Right lobe of liver (tissue), 6 donors: Measurements from ENCODE around the gene PKP3. TPM values are rescaled to one million over a fixed set of nuclear protein-coding genes. Genes with fewer than 3 reads are reported as not detected.
A peak's percentile ranks its signal among the peaks of the same experiment; 100 is the strongest.

Experiments used
- ATAC-seq, 4 donors: fragments of 200-7000 bp; cut with Tn5 transposase; one replicate each; pipeline ENCODE4 v1.9.1; 2020; ENCODE audit warnings: mild to moderate bottlenecking in 4 of 4, moderate library complexity in 4 of 4
- DNase-seq, 3 donors: peaks; one replicate each; pipeline ENCODE4 v3.0.0-alpha.2; 2020
- H3K27ac ChIP-seq, 3 donors: fragments of 200-600 bp; one replicate each; pipeline ENCODE4 v1.8.0; 2022
- H3K27me3 ChIP-seq, 2 donors: fragments of 200-600 bp; one replicate each; pipeline ENCODE4 v1.8.0; 2022
- H3K36me3 ChIP-seq, 4 donors: fragments of 200-600 bp; sonication (generic) in 1 of 4; one replicate each; pipeline versions ENCODE4 v1.5.1 to v1.8.0; 2017 to 2022; ENCODE audit warnings: control low read depth in 1 of 4
- H3K4me1 ChIP-seq, 4 donors: fragments of 200-600 bp; sonication (generic) in 1 of 4; one replicate each; pipeline versions ENCODE4 v1.5.1 to v1.8.0; 2017 to 2022; ENCODE audit warnings: control low read depth in 1 of 4
- H3K4me3 ChIP-seq, 3 donors: fragments of 200-600 bp; one replicate each; pipeline ENCODE4 v1.8.0; 2022
- H3K9me3 ChIP-seq, 4 donors: fragments of 200-600 bp; sonication (generic) in 1 of 4; one replicate each; pipeline versions ENCODE4 v1.5.1 to v1.8.0; 2017 to 2022; ENCODE audit warnings: control low read depth in 1 of 4
- POLR2A ChIP-seq: fragments of 450-650 bp; IDR thresholded peaks from one replicate; pipeline ENCODE4 v1.6.1; 2017; ENCODE audit warnings: antibody characterized with exemption, mild to moderate bottlenecking
- WGBS: methylation state at CpG from one replicate; pipeline ENCODE4 v1.1.6; 2018; ENCODE audit warnings: low coverage, low lambda C conversion rate; ENCODE audit not compliant: insufficient coverage; ENCODE audit errors: missing lambda C conversion rate; 5-methylcytosine and 5-hydroxymethylcytosine counted together
- intact Hi-C, 2 donors: fragments of 100-400 bp; cut with DNase I; formaldehyde crosslinking; loops; one replicate each; pipeline versions ENCODE4 v1.11.2 to v1.14.1; 2022
- total RNA-seq, 6 experiments: library from RNA; depleted of rRNA in 2 of 6; stranded (reverse); fragments of >200 nt in 2 of 6; fragmentation: NEBNext Ultra II Directional in 3 of 6; extraction: Animal tissue kit (Norgen Biotek cat#: 25700) in 3 of 6; gene quantifications; one replicate each; pipeline versions ENCODE4 v1.1.0 to v1.2.4, GENCODE V29; 2016 to 2023
- TF ChIP-seq, protein P1 (sequence below), 4 donors: fragments of 200-600 bp in 3 of 4; fragments of 450-650 bp in 1 of 4; IDR thresholded peaks; one replicate each; pipeline versions ENCODE4 v1.5.1 to v1.8.0; 2016 to 2022; ENCODE audit warnings: antibody characterized with exemption in 4 of 4, mild to moderate bottlenecking in 2 of 4
- donor health status: DM: no; HTN: yes; CAD: no.
- donor health status: DM: no; HTN: no; CAD: no.
- donor health status: DM: no; HTN: no; CAD: no.
- donor health status: DM: no; HTN: yes; CAD: no.
- donor health status: DM: no; HTN: yes; CAD: no.

Gene PKP3
- total RNA-seq, 6 experiments from 2014 or later = 0.43 to 1.5 (median 0.47) TPM; not detected in 3

DNA sequence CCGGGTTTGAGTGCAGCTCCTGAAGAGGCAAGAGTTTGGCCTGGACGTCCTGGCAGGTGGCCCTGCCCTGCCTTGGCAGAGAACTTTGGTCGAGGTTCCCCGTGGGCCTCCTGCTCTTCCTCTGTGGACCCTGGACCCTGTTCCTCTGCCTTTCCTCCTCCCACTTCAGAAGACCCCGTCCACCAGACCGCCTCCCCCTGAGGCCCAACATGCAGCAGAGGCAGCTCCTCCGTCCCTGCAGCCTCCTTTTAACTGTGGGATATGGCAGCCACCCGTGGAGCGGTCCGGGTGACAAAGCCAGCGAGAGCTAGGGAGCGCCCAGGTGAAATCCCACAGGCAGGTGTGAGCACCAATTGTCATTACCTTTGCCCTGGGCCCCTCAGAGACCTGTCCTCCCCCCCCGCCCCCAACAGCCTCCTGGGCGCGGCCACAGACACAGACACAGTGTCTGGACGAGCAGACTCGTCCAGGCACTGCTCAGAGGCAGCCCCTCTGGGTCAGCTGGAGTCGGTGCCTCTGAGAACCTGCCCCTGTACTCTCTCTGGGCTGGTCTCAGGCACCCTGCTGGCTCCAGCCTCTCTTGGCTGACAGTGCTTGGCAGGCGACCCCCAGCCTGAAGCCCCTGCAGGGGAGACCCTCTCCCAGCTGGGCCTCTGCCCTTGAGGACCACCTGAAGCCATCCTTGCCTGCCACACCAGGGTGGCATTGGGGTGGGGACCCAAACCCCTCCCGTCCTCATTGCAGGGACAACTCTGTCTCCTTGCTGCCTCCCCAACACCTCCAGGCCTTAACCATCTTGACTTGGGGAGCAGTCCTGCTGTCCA lies 52.0 kb downstream of the PKP3 start:
- intact Hi-C loops = no loop called here
- ATAC-seq (no peak), DNase-seq (no peak)
- Histone ChIP-seq H3K4me1 (peaks cover 0 to 25% (median 7%) of the 10 kb centered on the region in 4 donors), H3K27ac (no peak overlapping the region), H3K36me3 (no peaks in the 10 kb centered on the region), H3K4me3 (no peak overlapping the region), H3K9me3 (no peaks in the 10 kb centered on the region), H3K27me3 (no peaks in the 10 kb centered on the region)
- 60% methylated on average over 8 of the region's 20 CpGs for WGBS
- TF ChIP-seq POLR2A = no peak
- TF ChIP-seq, protein P1, sequence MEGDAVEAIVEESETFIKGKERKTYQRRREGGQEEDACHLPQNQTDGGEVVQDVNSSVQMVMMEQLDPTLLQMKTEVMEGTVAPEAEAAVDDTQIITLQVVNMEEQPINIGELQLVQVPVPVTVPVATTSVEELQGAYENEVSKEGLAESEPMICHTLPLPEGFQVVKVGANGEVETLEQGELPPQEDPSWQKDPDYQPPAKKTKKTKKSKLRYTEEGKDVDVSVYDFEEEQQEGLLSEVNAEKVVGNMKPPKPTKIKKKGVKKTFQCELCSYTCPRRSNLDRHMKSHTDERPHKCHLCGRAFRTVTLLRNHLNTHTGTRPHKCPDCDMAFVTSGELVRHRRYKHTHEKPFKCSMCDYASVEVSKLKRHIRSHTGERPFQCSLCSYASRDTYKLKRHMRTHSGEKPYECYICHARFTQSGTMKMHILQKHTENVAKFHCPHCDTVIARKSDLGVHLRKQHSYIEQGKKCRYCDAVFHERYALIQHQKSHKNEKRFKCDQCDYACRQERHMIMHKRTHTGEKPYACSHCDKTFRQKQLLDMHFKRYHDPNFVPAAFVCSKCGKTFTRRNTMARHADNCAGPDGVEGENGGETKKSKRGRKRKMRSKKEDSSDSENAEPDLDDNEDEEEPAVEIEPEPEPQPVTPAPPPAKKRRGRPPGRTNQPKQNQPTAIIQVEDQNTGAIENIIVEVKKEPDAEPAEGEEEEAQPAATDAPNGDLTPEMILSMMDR (IDR thresholded peaks at IDR 0.05) = no peak

GRCh38 chr11:446891-447290 lies 52.9 kb downstream of the PKP3 start:
- TF ChIP-seq, protein P1 (IDR thresholded peaks at IDR 0.05) = no peak
- no peak for TF ChIP-seq POLR2A
- ATAC-seq (no peak), DNase-seq (no peak)
- Histone ChIP-seq H3K27ac (no peak overlapping the region), H3K4me1 (peaks cover 0 to 30% (median 11%) of the 10 kb centered on the region in 4 donors), H3K4me3 (no peak overlapping the region), H3K27me3 (no peaks in the 10 kb centered on the region), H3K9me3 (no peaks in the 10 kb centered on the region), H3K36me3 (no peaks in the 10 kb centered on the region)
- intact Hi-C loops = no loop called here
- 70% methylated on average over 5 of the region's 7 CpGs for WGBS

GRCh38 chr11:447923-448731 lies 54.1 kb downstream of the PKP3 start:
- intact Hi-C loops = no loop called here
- Histone ChIP-seq H3K9me3 (no peaks in the 10 kb centered on the region), H3K4me1 (peaks cover 0 to 30% (median 11%) of the 10 kb centered on the region in 4 donors), H3K4me3 (peak overlapping the region; percentile 44 to 66 (median 64)), H3K27ac (peak overlapping the region; percentile 82 to 91 (median 89)), H3K36me3 (no peaks in the 10 kb centered on the region), H3K27me3 (no peaks in the 10 kb centered on the region)
- DNase-seq = peak; percentile 95 to 96 (median 95)
- WGBS = 0% methylated on average over 7 of the region's 55 CpGs
- ATAC-seq = peak; percentile 81 to 88 (median 84)
- TF ChIP-seq POLR2A = peak; percentile 78
- TF ChIP-seq, protein P1 (IDR thresholded peaks at IDR 0.05) = peak; percentile 80 to 92 (median 87)

DNA sequence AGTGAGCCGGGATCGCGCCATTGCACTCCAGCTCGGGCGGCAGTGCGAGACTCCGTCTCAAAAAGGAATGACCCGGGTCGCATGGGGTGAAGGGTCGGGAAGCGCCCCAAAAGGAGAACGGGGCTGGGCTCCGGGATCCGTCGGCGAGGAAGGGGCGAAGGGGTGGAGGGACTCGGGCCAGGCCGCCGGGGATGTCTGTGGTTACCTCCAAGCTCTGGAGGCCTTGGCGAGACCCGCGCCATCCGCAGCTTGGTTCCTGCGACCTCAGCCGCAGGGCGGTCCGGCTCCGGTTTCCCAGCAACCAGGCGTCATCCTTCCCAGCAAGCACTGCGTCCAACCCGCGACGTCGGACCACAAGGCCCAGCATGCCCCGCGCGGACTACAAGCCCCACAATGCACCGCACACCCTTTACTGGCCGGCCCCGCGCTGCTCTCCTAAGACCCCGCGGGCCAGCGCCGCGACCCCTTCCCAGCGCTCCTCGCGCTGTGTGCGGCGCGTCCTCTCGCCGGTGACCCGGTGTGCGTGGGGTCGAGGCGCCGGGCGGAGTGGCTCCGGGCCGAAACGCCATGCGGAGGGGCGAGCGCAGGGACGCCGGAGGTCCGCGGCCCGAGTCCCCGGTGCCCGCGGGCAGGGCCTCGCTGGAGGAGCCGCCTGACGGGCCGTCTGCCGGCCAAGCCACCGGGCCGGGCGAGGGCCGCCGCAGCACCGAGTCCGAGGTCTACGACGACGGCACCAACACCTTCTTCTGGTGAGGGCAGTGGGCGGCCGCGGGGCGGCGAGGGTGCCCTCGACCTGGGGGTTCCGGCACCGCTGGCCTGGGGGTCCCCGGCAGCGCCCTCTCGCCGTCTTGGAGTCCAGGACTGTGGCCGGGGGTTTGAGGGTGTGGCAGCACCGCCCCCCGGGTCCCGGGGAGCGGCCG lies 56.1 kb downstream of the PKP3 start, which contains the start of gene PTDSS2:
Gene PTDSS2, plus strand, starts transcription at position 391 of the 920 bp plus-strand sequence. Its CDS starts 177 bp downstream, at position 568.
- peak; percentile 63 for TF ChIP-seq POLR2A
- TF ChIP-seq, protein P1 (IDR thresholded peaks at IDR 0.05) = no peak
- intact Hi-C loops = loop anchor here in 1 of 2 donors (10.0 kb wide), 1 partner anchor 45 kb away; no protein-coding TSS in a partner anchor
- Histone ChIP-seq H3K4me3 (peak within 1 kb of the TSS; percentile 98 to 100 (median 99)), H3K36me3 (peaks cover 0 to 4% (median 0%) of the 10 kb centered on the region in 4 donors), H3K27ac (peak within 1 kb of the TSS; percentile 69 to 91 (median 85)), H3K9me3 (no peaks in the 10 kb centered on the region), H3K27me3 (no peaks in the 10 kb centered on the region), H3K4me1 (peaks cover 0 to 30% (median 11%) of the 10 kb centered on the region in 4 donors)
- WGBS = 0% methylated on average over 43 of the region's 108 CpGs
- peak; percentile 96 to 97 (median 97) for DNase-seq
- ATAC-seq = peak; percentile 84 to 87 (median 85)
